Measurements from ENCODE around the gene TMUB1. TPM values are rescaled to one million over a fixed set of nuclear protein-coding genes. Genes with fewer than 3 reads are reported as not detected.

Gene TMUB1
- total RNA-seq, 1 experiment from 2014 or later, result 45.4 TPM

DNA sequence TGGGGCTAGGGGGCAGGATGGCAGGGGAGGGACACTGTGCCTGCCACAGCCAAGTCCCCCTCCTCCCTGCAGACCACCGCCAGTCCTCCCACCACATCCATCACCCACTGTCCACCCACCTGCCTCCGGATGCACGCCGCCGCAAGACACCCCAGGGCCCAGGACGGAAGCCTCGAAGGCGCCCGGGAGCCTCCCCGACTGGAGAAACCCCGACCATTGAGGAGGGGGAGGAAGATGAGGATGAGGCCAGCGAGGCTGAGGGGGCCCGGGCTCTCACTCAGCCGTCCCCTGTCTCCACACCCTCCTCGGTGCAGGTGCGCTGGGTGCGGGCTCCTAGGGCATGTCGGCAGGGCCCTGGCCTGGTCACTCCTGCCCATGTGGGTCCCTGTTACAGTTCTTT lies 18.8 kb downstream of the TMUB1 start:
- WGBS (ENCODE audit: extremely low coverage, insufficient read length, low lambda C conversion rate), result no CpG with 5 or more reads among the region's 18 CpGs
- H2BK15ac ChIP-seq (ENCODE audit: low read depth, low read length), result no peak overlapping the region
- H2AK5ac ChIP-seq (ENCODE audit: insufficient read length, low read length), result no peak overlapping the region
- no peak overlapping the region for H3K4ac ChIP-seq (ENCODE audit: low read depth, low read length)
- no peaks in the 10 kb centered on the region for H3K79me1 ChIP-seq (ENCODE audit: insufficient read depth, low read depth, low read length, poor library complexity, severe bottlenecking)
- H4K91ac ChIP-seq (ENCODE audit: insufficient read length, low read depth, low read length), result no peak overlapping the region
- no peaks in the 10 kb centered on the region for H4K20me1 ChIP-seq (ENCODE audit: control insufficient read depth, insufficient read depth, insufficient read length)
- Mint-ChIP-seq H3K4me3 (no peak overlapping the region), H3K27me3 (ENCODE audit: low read depth) (no peaks in the 10 kb centered on the region), H3K27ac (no peak overlapping the region), H3K4me1 (peaks cover 28 to 34% of the 10 kb centered on the region in 2 experiments), H3K36me3 (ENCODE audit: insufficient read depth in 1 of 3, low read depth in 3 of 3) (peaks cover 27 to 44% (median 40%) of the 10 kb centered on the region in 3 experiments; a peak in 6 of 7 replicates), H3K9me3 (no peaks in the 10 kb centered on the region; a peak in 2 of 5 replicates)
- H4K8ac ChIP-seq (replicated peaks; ENCODE audit: insufficient read length, low read depth, low read length), result no peak overlapping the region
- TF ChIP-seq CTCF (conservative IDR thresholded peaks at IDR 0.05), result no peak
- H3K9ac ChIP-seq (ENCODE audit: extremely low read depth, insufficient read length, low read length), result no peak overlapping the region
- H3K79me2 ChIP-seq (ENCODE audit: insufficient read depth, low read length), result no peaks in the 10 kb centered on the region
- H3K14ac ChIP-seq (ENCODE audit: insufficient read depth, low read length), result no peak overlapping the region
- no peak overlapping the region for H2BK5ac ChIP-seq (ENCODE audit: insufficient read length, low read length)
- H3K56ac ChIP-seq (ENCODE audit: insufficient read length, low read depth, low read length), result no peak overlapping the region
- H3K4me1 ChIP-seq (ENCODE audit: insufficient read depth, low read length), result peaks cover 5% of the 10 kb centered on the region; the same call in 1 of the 2 replicates
- no peaks in the 10 kb centered on the region for H3K27me3 ChIP-seq (ENCODE audit: insufficient read depth, low read length)
- DNase-seq, result no peak
- no peak overlapping the region for H2AFZ ChIP-seq (ENCODE audit: low read length)
- H4K5ac ChIP-seq (ENCODE audit: insufficient read length, low read depth, low read length), result no peak overlapping the region
- no peak overlapping the region for H3T11ph ChIP-seq (ENCODE audit: low read length)
- no peak overlapping the region for H2BK120ac ChIP-seq (ENCODE audit: low read depth, low read length, poor library complexity, severe bottlenecking)
- no peak overlapping the region for H2BK20ac ChIP-seq (ENCODE audit: low read depth, low read length, poor library complexity, severe bottlenecking)
- H3K9me3 ChIP-seq (ENCODE audit: control insufficient read depth, low read depth, low read length), result no peaks in the 10 kb centered on the region
- H3K4me2 ChIP-seq (ENCODE audit: insufficient read depth, insufficient read length, low read length), result no peak overlapping the region
- no peak overlapping the region for H3K23ac ChIP-seq (ENCODE audit: insufficient read length, low read depth, low read length)
- H3K27ac ChIP-seq (ENCODE audit: insufficient read length, low read depth, low read length), result no peak overlapping the region
- peaks cover 19% of the 10 kb centered on the region for H3K23me2 ChIP-seq (ENCODE audit: insufficient read length, low read depth, low read length, poor library complexity, severe bottlenecking)
- no peak overlapping the region for H3K18ac ChIP-seq (ENCODE audit: insufficient read length, low read depth, low read length)
- H2BK12ac ChIP-seq (ENCODE audit: insufficient read length, low read depth, low read length), result no peak overlapping the region

All from H9 (cell line).